ENCODE results near the gene SETX. TPM values are rescaled to one million over a fixed set of nuclear protein-coding genes. Genes with fewer than 3 reads are reported as not detected.

SETX gene
- total RNA-seq, 1 donor from 2014 or later, result 45.6 TPM

DNA sequence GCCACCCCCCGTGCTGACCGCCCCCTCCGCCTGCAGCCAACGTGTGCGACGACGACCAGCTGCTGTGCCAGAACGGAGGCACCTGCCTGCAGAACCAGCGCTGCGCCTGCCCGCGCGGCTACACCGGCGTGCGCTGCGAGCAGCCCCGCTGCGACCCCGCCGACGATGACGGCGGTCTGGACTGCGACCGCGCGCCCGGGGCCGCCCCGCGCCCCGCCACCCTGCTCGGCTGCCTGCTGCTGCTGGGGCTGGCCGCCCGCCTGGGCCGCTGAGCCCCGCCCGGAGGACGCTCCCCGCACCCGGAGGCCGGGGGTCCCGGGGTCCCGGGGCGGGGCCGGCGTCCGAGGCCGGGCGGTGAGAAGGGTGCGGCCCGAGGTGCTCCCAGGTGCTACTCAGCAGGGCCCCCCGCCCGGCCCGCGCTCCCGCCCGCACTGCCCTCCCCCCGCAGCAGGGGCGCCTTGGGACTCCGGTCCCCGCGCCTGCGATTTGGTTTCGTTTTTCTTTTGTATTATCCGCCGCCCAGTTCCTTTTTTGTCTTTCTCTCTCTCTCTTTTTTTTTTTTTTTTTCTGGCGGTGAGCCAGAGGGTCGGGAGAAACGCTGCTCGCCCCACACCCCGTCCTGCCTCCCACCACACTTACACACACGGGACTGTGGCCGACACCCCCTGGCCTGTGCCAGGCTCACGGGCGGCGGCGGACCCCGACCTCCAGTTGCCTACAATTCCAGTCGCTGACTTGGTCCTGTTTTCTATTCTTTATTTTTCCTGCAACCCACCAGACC lies 112.8 kb downstream of the SETX start:
- H3K4me1 Mint-ChIP-seq (ENCODE audit: low read depth, unreplicated experiment), result peaks cover 1% of the 10 kb centered on the region
- FAIRE-seq, result no peak
- H2AFZ ChIP-seq (ENCODE audit: low read depth, low read length), result peak overlapping the region; percentile 80
- no peaks in the 10 kb centered on the region for H3K79me2 ChIP-seq (ENCODE audit: insufficient read depth, low read length)
- peaks cover 46% of the 10 kb centered on the region for H3K27me3 Mint-ChIP-seq (ENCODE audit: low read depth, unreplicated experiment)
- no peaks in the 10 kb centered on the region for H4K20me1 ChIP-seq (ENCODE audit: insufficient read depth, low read length)
- peak overlapping the region; percentile 62 for H3K9ac ChIP-seq (ENCODE audit: low read length)
- H3K27ac ChIP-seq (ENCODE audit: low read depth, low read length), result no peak overlapping the region
- H3K4me2 ChIP-seq (ENCODE audit: low read length), result peak overlapping the region; percentile 95
- no peaks in the 10 kb centered on the region for H3K9me3 ChIP-seq (ENCODE audit: insufficient read depth, low read depth, low read length)
- H3K4me3 ChIP-seq (ENCODE audit: insufficient read depth, low read depth, low read length), result peak overlapping the region; percentile 58
- peak overlapping the region; percentile 72 for H3K27ac Mint-ChIP-seq (ENCODE audit: unreplicated experiment)
- H3K9me3 Mint-ChIP-seq (ENCODE audit: unreplicated experiment), result no peaks in the 10 kb centered on the region
- H3K36me3 ChIP-seq (ENCODE audit: insufficient read depth, low read length), result no peaks in the 10 kb centered on the region
- DNase-seq (ENCODE audit: low read depth), result no peak
- peaks cover 11% of the 10 kb centered on the region for H3K4me1 ChIP-seq (ENCODE audit: insufficient read depth, low read length)
- TF ChIP-seq, protein P1, sequence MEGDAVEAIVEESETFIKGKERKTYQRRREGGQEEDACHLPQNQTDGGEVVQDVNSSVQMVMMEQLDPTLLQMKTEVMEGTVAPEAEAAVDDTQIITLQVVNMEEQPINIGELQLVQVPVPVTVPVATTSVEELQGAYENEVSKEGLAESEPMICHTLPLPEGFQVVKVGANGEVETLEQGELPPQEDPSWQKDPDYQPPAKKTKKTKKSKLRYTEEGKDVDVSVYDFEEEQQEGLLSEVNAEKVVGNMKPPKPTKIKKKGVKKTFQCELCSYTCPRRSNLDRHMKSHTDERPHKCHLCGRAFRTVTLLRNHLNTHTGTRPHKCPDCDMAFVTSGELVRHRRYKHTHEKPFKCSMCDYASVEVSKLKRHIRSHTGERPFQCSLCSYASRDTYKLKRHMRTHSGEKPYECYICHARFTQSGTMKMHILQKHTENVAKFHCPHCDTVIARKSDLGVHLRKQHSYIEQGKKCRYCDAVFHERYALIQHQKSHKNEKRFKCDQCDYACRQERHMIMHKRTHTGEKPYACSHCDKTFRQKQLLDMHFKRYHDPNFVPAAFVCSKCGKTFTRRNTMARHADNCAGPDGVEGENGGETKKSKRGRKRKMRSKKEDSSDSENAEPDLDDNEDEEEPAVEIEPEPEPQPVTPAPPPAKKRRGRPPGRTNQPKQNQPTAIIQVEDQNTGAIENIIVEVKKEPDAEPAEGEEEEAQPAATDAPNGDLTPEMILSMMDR (IDR thresholded peaks at IDR 0.05; ENCODE audit: insufficient read depth, low read depth, low read length), result no peak
- peak; percentile 1 for TF ChIP-seq EZH2 (IDR thresholded peaks at IDR 0.05; ENCODE audit: insufficient read depth, low read length)
- peak overlapping the region; percentile 85 for H3K4me3 Mint-ChIP-seq (ENCODE audit: unreplicated experiment)
- H3K36me3 Mint-ChIP-seq (ENCODE audit: low read depth, unreplicated experiment), result no peaks in the 10 kb centered on the region
- peaks cover 20% of the 10 kb centered on the region for H3K27me3 ChIP-seq (ENCODE audit: insufficient read depth, low read length)

DNA sequence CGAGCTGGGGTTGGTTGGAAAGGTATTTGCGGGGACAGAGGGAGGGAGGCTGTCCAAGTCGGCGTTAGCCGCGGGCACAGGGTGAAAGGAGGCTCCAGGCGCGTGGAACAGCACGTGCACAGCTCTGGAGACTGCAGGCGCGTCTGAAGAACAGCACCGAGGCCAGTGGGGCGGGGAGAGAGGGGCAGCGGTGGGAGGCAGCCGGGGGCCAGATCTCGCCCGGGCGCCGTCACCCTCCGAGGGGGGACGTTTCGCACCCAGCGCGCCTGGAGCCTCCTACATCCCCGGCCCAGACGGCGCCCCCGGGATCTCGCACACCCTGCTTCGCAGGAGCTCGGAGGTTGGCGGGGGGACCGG lies 113.3 kb downstream of the SETX start:
- peak overlapping the region; percentile 62 for H3K9ac ChIP-seq (ENCODE audit: low read length)
- Mint-ChIP-seq H3K27me3 (ENCODE audit: low read depth, unreplicated experiment) (peaks cover 51% of the 10 kb centered on the region), H3K36me3 (ENCODE audit: low read depth, unreplicated experiment) (no peaks in the 10 kb centered on the region), H3K4me1 (ENCODE audit: low read depth, unreplicated experiment) (peaks cover 1% of the 10 kb centered on the region), H3K27ac (ENCODE audit: unreplicated experiment) (peak overlapping the region; percentile 83), H3K9me3 (ENCODE audit: unreplicated experiment) (no peaks in the 10 kb centered on the region), H3K4me3 (ENCODE audit: unreplicated experiment) (peak overlapping the region; percentile 84)
- FAIRE-seq (no peak), DNase-seq (ENCODE audit: low read depth) (no peak)
- H3K4me3 ChIP-seq (ENCODE audit: insufficient read depth, low read depth, low read length), result peak overlapping the region; percentile 58
- peaks cover 25% of the 10 kb centered on the region for H3K27me3 ChIP-seq (ENCODE audit: insufficient read depth, low read length)
- no peaks in the 10 kb centered on the region for H3K9me3 ChIP-seq (ENCODE audit: insufficient read depth, low read depth, low read length)
- H4K20me1 ChIP-seq (ENCODE audit: insufficient read depth, low read length), result peaks cover 4% of the 10 kb centered on the region
- peak overlapping the region; percentile 95 for H3K4me2 ChIP-seq (ENCODE audit: low read length)
- peak overlapping the region; percentile 80 for H2AFZ ChIP-seq (ENCODE audit: low read depth, low read length)
- H3K4me1 ChIP-seq (ENCODE audit: insufficient read depth, low read length), result peaks cover 11% of the 10 kb centered on the region
- no peak for TF ChIP-seq EZH2 (IDR thresholded peaks at IDR 0.05; ENCODE audit: insufficient read depth, low read length)
- TF ChIP-seq, protein P1 (IDR thresholded peaks at IDR 0.05; ENCODE audit: insufficient read depth, low read depth, low read length), result no peak
- H3K36me3 ChIP-seq (ENCODE audit: insufficient read depth, low read length), result no peaks in the 10 kb centered on the region
- no peaks in the 10 kb centered on the region for H3K79me2 ChIP-seq (ENCODE audit: insufficient read depth, low read length)
- H3K27ac ChIP-seq (ENCODE audit: low read depth, low read length), result no peak overlapping the region

Data from astrocyte (in vitro differentiated cells and primary cell).